ENCODE data around the gene SH3BP5. TPM values are rescaled to one million over a fixed set of nuclear protein-coding genes. Genes with fewer than 3 reads are reported as not detected.

Gene SH3BP5
- total RNA-seq, 2 experiments from 2014 or later, result 15.1 to 31.3 TPM

- no peak overlapping the region for H3K4me2 ChIP-seq (ENCODE audit: low read length)
- no peak overlapping the region for H3K27ac ChIP-seq (ENCODE audit: low read depth, low read length, poor library complexity, severe bottlenecking)
- H3K4me1 ChIP-seq (ENCODE audit: insufficient read depth, low read length, poor library complexity, severe bottlenecking), result no peaks in the 10 kb centered on the region
- ChIA-PET POLR2A (interaction anchor here (1.4 kb wide), 1 partner anchor 143 kb away, joined by 4 read pairs; no protein-coding TSS in a partner anchor), CTCF (ENCODE audit: unreplicated experiment) (no interaction called here)
- H3K79me2 ChIP-seq (ENCODE audit: insufficient read depth, low read depth, low read length), result no peaks in the 10 kb centered on the region
- no TSS peak for BruUV-seq (replicated peaks)
- peaks cover 53% of the 10 kb centered on the region for H3K36me3 ChIP-seq (ENCODE audit: insufficient read depth, low read length)
- H3K9me2 ChIP-seq (ENCODE audit: insufficient read depth, low read length), result no peaks in the 10 kb centered on the region
- no peak for TF ChIP-seq CTCF (conservative IDR thresholded peaks at IDR 0.05; ENCODE audit: low read length)
- no peak for TF ChIP-seq EZH2phosphoT487 (IDR thresholded peaks at IDR 0.05; ENCODE audit: borderline replicate concordance, low read depth, low read length)
- no peaks in the 10 kb centered on the region for H3K9me3 ChIP-seq (ENCODE audit: low read length)
- H4K20me1 ChIP-seq (ENCODE audit: insufficient read depth, low read length), result no peaks in the 10 kb centered on the region
- intact Hi-C loops (cut with micrococcal nuclease; ENCODE audit: unreplicated experiment), result loop anchor here (5.0 kb wide), 1 partner anchor 155 kb away; no protein-coding TSS in a partner anchor
- no peak overlapping the region for H2AFZ ChIP-seq (ENCODE audit: low read length)
- no peak for DNase-seq (ENCODE audit: low spot score)
- H3K4me3 ChIP-seq (ENCODE audit: low read depth, low read length, poor library complexity, severe bottlenecking), result no peak overlapping the region
These were observed 70.4 kb downstream of the SH3BP5 start for GRCh38 chr3:15262021-15262420.

- no TSS peak for BruUV-seq (replicated peaks)
- H2AFZ ChIP-seq (ENCODE audit: low read length), result no peak overlapping the region
- TF ChIP-seq EZH2phosphoT487 (IDR thresholded peaks at IDR 0.05; ENCODE audit: borderline replicate concordance, low read depth, low read length), result no peak
- no peak for TF ChIP-seq CTCF (conservative IDR thresholded peaks at IDR 0.05; ENCODE audit: low read length)
- no peaks in the 10 kb centered on the region for H3K79me2 ChIP-seq (ENCODE audit: insufficient read depth, low read depth, low read length)
- H3K27ac ChIP-seq (ENCODE audit: low read depth, low read length, poor library complexity, severe bottlenecking), result no peak overlapping the region
- CTCF ChIA-PET (ENCODE audit: unreplicated experiment), result no interaction called here
- POLR2A ChIA-PET, result no interaction called here
- no peaks in the 10 kb centered on the region for H3K9me2 ChIP-seq (ENCODE audit: insufficient read depth, low read length)
- DNase-seq (ENCODE audit: low spot score), result no peak
- intact Hi-C loops (cut with micrococcal nuclease; ENCODE audit: unreplicated experiment), result loop anchor here (5.0 kb wide), 1 partner anchor 154 kb away; no protein-coding TSS in a partner anchor
- no peak overlapping the region for H3K4me2 ChIP-seq (ENCODE audit: low read length)
- H3K4me1 ChIP-seq (ENCODE audit: insufficient read depth, low read length, poor library complexity, severe bottlenecking), result no peaks in the 10 kb centered on the region
- no peak overlapping the region for H3K4me3 ChIP-seq (ENCODE audit: low read depth, low read length, poor library complexity, severe bottlenecking)
- no peaks in the 10 kb centered on the region for H4K20me1 ChIP-seq (ENCODE audit: insufficient read depth, low read length)
- H3K36me3 ChIP-seq (ENCODE audit: insufficient read depth, low read length), result peaks cover 60% of the 10 kb centered on the region
- no peaks in the 10 kb centered on the region for H3K9me3 ChIP-seq (ENCODE audit: low read length)
These were observed 71.1 kb downstream of the SH3BP5 start for GRCh38 chr3:15261274-15261673.

- intact Hi-C loops (cut with micrococcal nuclease; ENCODE audit: unreplicated experiment), result loop anchor here (5.0 kb wide), 1 partner anchor 153 kb away; no protein-coding TSS in a partner anchor
- no peaks in the 10 kb centered on the region for H3K79me2 ChIP-seq (ENCODE audit: insufficient read depth, low read depth, low read length)
- no peak for TF ChIP-seq CTCF (conservative IDR thresholded peaks at IDR 0.05; ENCODE audit: low read length)
- no peak for TF ChIP-seq EZH2phosphoT487 (IDR thresholded peaks at IDR 0.05; ENCODE audit: borderline replicate concordance, low read depth, low read length)
- no peaks in the 10 kb centered on the region for H3K9me2 ChIP-seq (ENCODE audit: insufficient read depth, low read length)
- no peak overlapping the region for H3K4me2 ChIP-seq (ENCODE audit: low read length)
- no peak for DNase-seq (ENCODE audit: low spot score)
- no peaks in the 10 kb centered on the region for H4K20me1 ChIP-seq (ENCODE audit: insufficient read depth, low read length)
- ChIA-PET POLR2A (interaction anchor here (1.4 to 1.5 kb wide), 2 partner anchors 7 to 24 kb away, joined by 3 to 6 read pairs; no protein-coding TSS in a partner anchor), CTCF (ENCODE audit: unreplicated experiment) (no interaction called here)
- no peak overlapping the region for H3K4me3 ChIP-seq (ENCODE audit: low read depth, low read length, poor library complexity, severe bottlenecking)
- no peak overlapping the region for H3K27ac ChIP-seq (ENCODE audit: low read depth, low read length, poor library complexity, severe bottlenecking)
- no TSS peak for BruUV-seq (replicated peaks)
- no peak overlapping the region for H2AFZ ChIP-seq (ENCODE audit: low read length)
- H3K4me1 ChIP-seq (ENCODE audit: insufficient read depth, low read length, poor library complexity, severe bottlenecking), result no peaks in the 10 kb centered on the region
- H3K9me3 ChIP-seq (ENCODE audit: low read length), result no peaks in the 10 kb centered on the region
- H3K36me3 ChIP-seq (ENCODE audit: insufficient read depth, low read length), result peaks cover 68% of the 10 kb centered on the region
These were observed 71.9 kb downstream of the SH3BP5 start for GRCh38 chr3:15260531-15260930.
